Right lobe of liver (tissue), 6 donors: ENCODE results near the gene MAML3. TPM values are rescaled to one million over a fixed set of nuclear protein-coding genes. Genes with fewer than 3 reads are reported as not detected.

ENCODE experiments used
- ATAC-seq, 4 donors: fragments of 200-7000 bp; cut with Tn5 transposase; one replicate each; pipeline ENCODE4 v1.9.1; 2020; ENCODE audit warnings: mild to moderate bottlenecking in 4 of 4, moderate library complexity in 4 of 4
- DNase-seq, 3 donors: peaks; one replicate each; pipeline ENCODE4 v3.0.0-alpha.2; 2020
- H3K27ac ChIP-seq, 3 donors: fragments of 200-600 bp; one replicate each; pipeline ENCODE4 v1.8.0; 2022
- H3K27me3 ChIP-seq, 2 donors: fragments of 200-600 bp; one replicate each; pipeline ENCODE4 v1.8.0; 2022
- H3K36me3 ChIP-seq, 4 donors: fragments of 200-600 bp; sonication (generic) in 1 of 4; one replicate each; pipeline versions ENCODE4 v1.5.1 to v1.8.0; 2017 to 2022; ENCODE audit warnings: control low read depth in 1 of 4
- H3K4me1 ChIP-seq, 4 donors: fragments of 200-600 bp; sonication (generic) in 1 of 4; one replicate each; pipeline versions ENCODE4 v1.5.1 to v1.8.0; 2017 to 2022; ENCODE audit warnings: control low read depth in 1 of 4
- H3K4me3 ChIP-seq, 3 donors: fragments of 200-600 bp; one replicate each; pipeline ENCODE4 v1.8.0; 2022
- H3K9me3 ChIP-seq, 4 donors: fragments of 200-600 bp; sonication (generic) in 1 of 4; one replicate each; pipeline versions ENCODE4 v1.5.1 to v1.8.0; 2017 to 2022; ENCODE audit warnings: control low read depth in 1 of 4
- POLR2A ChIP-seq: fragments of 450-650 bp; IDR thresholded peaks from one replicate; pipeline ENCODE4 v1.6.1; 2017; ENCODE audit warnings: antibody characterized with exemption, mild to moderate bottlenecking
- WGBS: methylation state at CpG from one replicate; pipeline ENCODE4 v1.1.6; 2018; ENCODE audit warnings: low coverage, low lambda C conversion rate; ENCODE audit not compliant: insufficient coverage; ENCODE audit errors: missing lambda C conversion rate; 5-methylcytosine and 5-hydroxymethylcytosine counted together
- intact Hi-C, 2 donors: fragments of 100-400 bp; cut with DNase I; formaldehyde crosslinking; loops; one replicate each; pipeline versions ENCODE4 v1.11.2 to v1.14.1; 2022
- total RNA-seq, 6 experiments: library from RNA; depleted of rRNA in 2 of 6; stranded (reverse); fragments of >200 nt in 2 of 6; fragmentation: NEBNext Ultra II Directional in 3 of 6; extraction: Animal tissue kit (Norgen Biotek cat#: 25700) in 3 of 6; gene quantifications; one replicate each; pipeline versions ENCODE4 v1.1.0 to v1.2.4, GENCODE V29; 2016 to 2023
- TF ChIP-seq, protein P1 (sequence below), 4 donors: fragments of 200-600 bp in 3 of 4; fragments of 450-650 bp in 1 of 4; IDR thresholded peaks; one replicate each; pipeline versions ENCODE4 v1.5.1 to v1.8.0; 2016 to 2022; ENCODE audit warnings: antibody characterized with exemption in 4 of 4, mild to moderate bottlenecking in 2 of 4
- donor health status: DM: no; HTN: yes; CAD: no.
- donor health status: DM: no; HTN: no; CAD: no.
- donor health status: DM: no; HTN: no; CAD: no.
- donor health status: DM: no; HTN: yes; CAD: no.
- donor health status: DM: no; HTN: yes; CAD: no.

The MAML3 gene
- total RNA-seq, 6 experiments from 2014 or later: 2.6 to 7.8 (median 5.0) TPM

DNA sequence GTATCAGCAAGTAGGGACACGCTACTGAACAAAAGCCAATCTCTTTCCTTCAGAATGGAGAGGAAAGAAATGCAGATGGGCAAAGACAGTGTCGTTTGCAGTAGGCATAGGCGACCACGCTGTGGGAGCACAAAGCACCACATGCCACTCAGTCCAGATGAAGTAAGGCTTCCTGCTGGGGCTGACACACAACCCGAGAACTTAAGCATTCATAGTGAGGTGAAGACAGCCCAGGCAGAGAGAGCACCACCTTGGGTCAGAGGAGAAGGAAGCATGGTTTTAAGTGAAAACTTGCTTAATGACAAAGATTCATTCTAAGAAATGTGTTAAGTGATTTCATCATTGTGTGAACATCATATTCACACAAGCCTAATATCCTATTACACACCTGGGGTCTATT is 249.6 kb downstream of the MAML3 start:
- H3K27me3 ChIP-seq: no peaks in the 10 kb centered on the region
- intact Hi-C loops: no loop called here

DNA sequence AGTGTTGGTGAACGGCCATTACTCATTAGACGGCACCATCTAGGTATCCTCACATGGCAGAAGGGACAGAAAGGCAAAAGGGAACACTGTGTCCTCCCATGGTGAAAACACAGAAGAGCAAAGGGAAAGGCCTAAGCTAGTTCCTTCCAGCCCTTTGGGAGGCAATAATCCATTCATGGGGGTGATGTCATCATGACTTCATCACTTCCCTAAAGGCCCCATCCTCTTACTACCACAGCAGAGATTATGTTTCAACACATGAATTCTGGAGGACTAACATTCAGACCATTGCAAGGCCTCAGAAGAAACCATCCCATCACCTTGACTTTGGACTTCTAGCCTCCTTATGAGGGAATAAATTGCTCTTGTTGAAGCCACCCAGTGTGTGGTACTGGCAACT is 250.1 kb downstream of the MAML3 start:
- no peak for TF ChIP-seq POLR2A
- TF ChIP-seq, protein P1, sequence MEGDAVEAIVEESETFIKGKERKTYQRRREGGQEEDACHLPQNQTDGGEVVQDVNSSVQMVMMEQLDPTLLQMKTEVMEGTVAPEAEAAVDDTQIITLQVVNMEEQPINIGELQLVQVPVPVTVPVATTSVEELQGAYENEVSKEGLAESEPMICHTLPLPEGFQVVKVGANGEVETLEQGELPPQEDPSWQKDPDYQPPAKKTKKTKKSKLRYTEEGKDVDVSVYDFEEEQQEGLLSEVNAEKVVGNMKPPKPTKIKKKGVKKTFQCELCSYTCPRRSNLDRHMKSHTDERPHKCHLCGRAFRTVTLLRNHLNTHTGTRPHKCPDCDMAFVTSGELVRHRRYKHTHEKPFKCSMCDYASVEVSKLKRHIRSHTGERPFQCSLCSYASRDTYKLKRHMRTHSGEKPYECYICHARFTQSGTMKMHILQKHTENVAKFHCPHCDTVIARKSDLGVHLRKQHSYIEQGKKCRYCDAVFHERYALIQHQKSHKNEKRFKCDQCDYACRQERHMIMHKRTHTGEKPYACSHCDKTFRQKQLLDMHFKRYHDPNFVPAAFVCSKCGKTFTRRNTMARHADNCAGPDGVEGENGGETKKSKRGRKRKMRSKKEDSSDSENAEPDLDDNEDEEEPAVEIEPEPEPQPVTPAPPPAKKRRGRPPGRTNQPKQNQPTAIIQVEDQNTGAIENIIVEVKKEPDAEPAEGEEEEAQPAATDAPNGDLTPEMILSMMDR (IDR thresholded peaks at IDR 0.05): no peak
- Histone ChIP-seq H3K27ac (no peak overlapping the region), H3K36me3 (no peaks in the 10 kb centered on the region), H3K27me3 (no peaks in the 10 kb centered on the region), H3K9me3 (no peaks in the 10 kb centered on the region), H3K4me3 (no peak overlapping the region), H3K4me1 (peaks cover 0 to 26% (median 5%) of the 10 kb centered on the region in 4 donors)
- ATAC-seq: peak in 1 of 4 donors; percentile 17
- DNase-seq: no peak
- intact Hi-C loops: no loop called here
- WGBS: no CpG with 5 or more reads among the region's 2 CpGs

More for the DNA sequence above, 249.6 kb downstream of the MAML3 start:
- Histone ChIP-seq H3K27ac (no peak overlapping the region), H3K36me3 (no peaks in the 10 kb centered on the region), H3K4me3 (no peak overlapping the region), H3K4me1 (peaks cover 0 to 20% (median 5%) of the 10 kb centered on the region in 4 donors), H3K9me3 (no peaks in the 10 kb centered on the region)
- 95% methylated on average over 4 of the region's 5 CpGs for WGBS
- TF ChIP-seq, protein P1 (IDR thresholded peaks at IDR 0.05): no peak
- no peak for TF ChIP-seq POLR2A
- no peak for ATAC-seq
- DNase-seq: no peak

DNA sequence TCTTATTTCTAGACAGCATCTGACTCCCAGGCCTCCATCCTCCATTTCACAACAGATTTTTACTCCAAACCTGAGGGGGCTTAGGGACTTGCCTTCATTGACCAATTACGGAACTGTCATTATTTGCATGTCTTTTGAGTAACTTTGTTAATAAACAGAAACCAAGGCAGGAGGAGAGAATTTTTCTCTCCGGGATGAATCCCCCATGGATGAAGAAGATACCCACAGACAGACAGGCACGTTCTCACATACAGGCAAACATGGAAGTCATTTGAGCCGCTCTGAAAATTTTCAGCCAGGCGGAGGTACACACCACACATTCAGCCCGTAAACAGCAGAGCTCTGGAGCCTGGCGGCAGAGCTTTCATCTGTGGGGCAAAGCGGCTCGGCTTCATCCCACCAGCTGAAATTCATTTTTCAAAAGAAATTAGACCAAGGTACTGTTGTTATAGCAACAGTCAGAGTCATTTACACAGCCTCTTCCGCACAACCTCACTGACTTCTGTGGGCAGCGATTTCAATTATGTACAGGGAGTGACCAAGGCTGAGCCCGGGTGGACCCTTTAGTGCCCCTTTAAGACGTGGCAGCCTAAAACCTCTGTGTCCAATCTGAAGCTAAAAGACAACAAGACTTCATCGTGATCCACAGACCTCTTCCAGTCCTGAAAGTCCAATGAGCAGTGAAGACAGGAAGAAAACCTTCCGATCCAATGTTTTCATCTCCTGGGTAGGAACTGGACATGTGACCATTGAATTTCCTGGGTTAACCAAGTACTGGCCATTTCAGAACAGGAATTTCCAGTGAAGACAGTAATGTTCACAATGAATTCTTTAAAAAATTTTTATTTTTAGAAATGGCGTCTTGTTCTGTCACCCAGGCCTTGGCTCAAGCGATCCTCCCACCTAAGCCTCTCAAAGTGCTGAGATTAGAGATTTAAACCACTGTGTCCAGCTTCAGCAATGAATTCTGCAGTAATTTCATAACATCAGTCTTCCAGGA is 251.4 kb downstream of the MAML3 start:
- intact Hi-C loops: no loop called here
- no peaks in the 10 kb centered on the region for H3K36me3 ChIP-seq
- DNase-seq (no peak), ATAC-seq (peak in 2 of 4 donors; percentile 19 to 58)
- 81% methylated on average over 14 of the region's 17 CpGs for WGBS
- peaks cover 0 to 26% (median 3%) of the 10 kb centered on the region in 4 donors for H3K4me1 ChIP-seq
- TF ChIP-seq POLR2A: no peak
- TF ChIP-seq, protein P1 (IDR thresholded peaks at IDR 0.05): no peak
- no peaks in the 10 kb centered on the region for H3K27me3 ChIP-seq
- H3K4me3 ChIP-seq: peak overlapping the region in 1 of 3 donors; percentile 26
- no peaks in the 10 kb centered on the region for H3K9me3 ChIP-seq
- no peak overlapping the region for H3K27ac ChIP-seq

DNA sequence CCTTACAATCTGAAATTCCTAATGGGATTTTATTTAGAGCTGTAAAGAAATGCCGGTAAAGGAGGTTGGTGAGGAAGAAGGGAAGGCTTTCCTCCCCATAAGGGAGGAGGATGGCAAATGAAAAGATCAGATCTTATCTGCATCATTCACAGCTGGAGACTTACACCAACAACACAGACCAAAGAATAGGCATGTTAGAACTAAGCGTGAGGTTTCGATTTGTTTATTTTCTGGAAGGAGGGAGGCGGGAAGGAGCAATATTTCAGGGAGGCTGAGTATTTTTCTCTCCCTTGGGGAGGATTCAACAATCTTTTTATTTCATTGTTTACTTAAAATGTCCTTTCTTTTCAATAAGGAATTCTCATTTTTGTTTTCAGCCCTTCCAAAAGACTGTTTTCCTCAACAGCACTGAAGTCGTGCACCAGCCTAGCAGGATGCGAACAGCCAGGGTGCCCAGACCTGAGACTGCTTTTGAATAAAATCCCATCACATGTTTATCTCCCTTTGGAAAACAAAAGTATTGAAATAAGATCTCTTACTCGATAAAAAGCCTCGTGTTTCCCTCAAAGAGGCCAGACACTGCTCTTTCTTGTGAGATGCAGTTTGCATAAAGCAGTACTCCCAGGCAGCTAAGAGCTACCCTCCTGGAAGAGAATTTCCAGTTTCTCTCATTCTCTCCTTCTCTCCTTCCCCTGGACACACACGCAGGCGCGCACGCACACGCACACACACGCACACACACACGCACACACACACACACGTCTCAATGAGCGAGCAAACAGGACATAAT is 252.3 kb downstream of the MAML3 start:
- TF ChIP-seq POLR2A: no peak
- TF ChIP-seq, protein P1 (IDR thresholded peaks at IDR 0.05): no peak
- H3K27me3 ChIP-seq: no peaks in the 10 kb centered on the region
- intact Hi-C loops: no loop called here
- peak overlapping the region in 1 of 3 donors; percentile 26 for H3K4me3 ChIP-seq
- H3K27ac ChIP-seq: no peak overlapping the region
- no peak for DNase-seq
- peaks cover 0 to 17% (median 1%) of the 10 kb centered on the region in 4 donors for H3K4me1 ChIP-seq
- WGBS: 43% methylated on average over 16 of the region's 17 CpGs
- no peaks in the 10 kb centered on the region for H3K9me3 ChIP-seq
- H3K36me3 ChIP-seq: no peaks in the 10 kb centered on the region
- ATAC-seq: peak in 3 of 4 donors; percentile 20 to 62 (median 37)
